Measurements from ENCODE around the gene TPD52L2.

TPD52L2 gene

DNA sequence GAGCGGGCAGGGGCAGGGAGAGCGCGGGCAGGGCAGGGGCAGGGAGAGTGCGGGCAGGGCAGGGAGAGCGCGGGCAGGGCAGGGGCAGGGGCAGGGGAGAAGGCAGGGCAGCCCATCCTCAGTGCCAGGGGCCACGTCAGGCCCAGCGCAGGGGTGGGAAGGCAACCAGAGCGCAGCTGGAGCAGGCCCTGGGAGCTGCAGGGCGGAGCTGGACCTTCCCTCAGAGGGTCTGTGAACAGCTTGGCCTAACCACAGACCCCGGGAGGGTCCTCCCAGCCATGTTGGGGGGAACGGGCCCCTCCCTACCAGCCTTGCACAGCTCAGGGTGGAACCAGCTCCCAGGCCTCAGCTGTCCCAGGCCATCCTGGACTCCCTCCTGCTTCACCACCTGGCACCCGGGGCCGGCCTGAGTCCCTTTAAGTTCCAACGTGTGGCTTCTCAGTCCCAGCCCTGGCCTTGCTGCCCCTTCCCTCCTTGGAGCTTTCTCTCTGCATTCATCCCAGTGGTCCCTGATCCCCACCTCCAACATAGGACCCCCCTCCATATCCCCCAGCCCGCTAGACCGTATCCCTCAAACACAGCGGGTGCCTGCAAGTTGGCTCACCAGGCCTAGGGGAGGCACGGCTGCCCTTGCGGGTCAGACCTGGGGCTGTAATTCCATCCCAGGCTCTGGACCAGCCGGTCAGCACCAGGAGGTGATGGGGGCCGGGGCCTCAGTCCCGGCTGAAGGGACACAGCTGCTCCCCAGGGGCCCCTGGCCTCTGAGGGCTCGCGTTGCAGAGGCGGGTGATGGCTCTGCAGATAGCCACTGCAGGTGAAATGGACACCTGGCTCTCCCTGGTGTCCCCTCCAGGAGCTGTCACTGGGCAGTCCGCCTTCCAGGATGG lies 28.4 kb upstream of the TPD52L2 start:
- H3K9me3 ChIP-seq (ENCODE audit: insufficient read depth, low read depth, low read length) = no peaks in the 10 kb centered on the region
- H3K27me3 ChIP-seq (ENCODE audit: insufficient read depth, low read length) = peaks cover 25% of the 10 kb centered on the region
- no peak overlapping the region for H3K27ac ChIP-seq (ENCODE audit: low read depth, low read length)
- H3K4me1 ChIP-seq (ENCODE audit: insufficient read depth, low read length) = peaks cover 7% of the 10 kb centered on the region; the same call in 1 of the 2 replicates
- H3K9ac ChIP-seq (ENCODE audit: low read depth, low read length) = no peak overlapping the region
- 86% methylated on average over 27 of the region's 27 CpGs for WGBS
- H3K4me3 ChIP-seq (ENCODE audit: low read length) = no peak overlapping the region
- H3K36me3 ChIP-seq (ENCODE audit: insufficient read depth, low read length) = no peaks in the 10 kb centered on the region

DNA sequence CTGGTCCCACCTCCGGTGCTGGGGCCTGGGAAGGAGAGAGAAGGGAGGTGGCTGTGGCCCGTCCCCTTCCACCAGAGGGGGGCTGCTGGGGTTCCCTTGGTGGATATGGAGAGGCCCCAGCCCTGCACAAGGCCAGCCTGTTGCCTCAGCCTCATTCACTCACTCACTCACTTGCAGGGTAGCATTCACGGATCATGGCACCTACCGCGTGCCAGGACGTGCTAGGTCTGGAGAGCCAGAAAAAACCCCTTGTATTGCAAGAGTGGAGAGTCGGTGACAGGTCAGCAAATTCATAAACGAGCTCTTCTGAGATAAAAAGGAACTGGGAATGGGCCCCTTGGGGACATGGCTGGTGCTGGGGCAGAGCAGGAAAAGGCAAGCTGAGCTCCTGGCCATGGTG lies 27.6 kb upstream of the TPD52L2 start:
- Histone ChIP-seq H3K36me3 (ENCODE audit: insufficient read depth, low read length) (no peaks in the 10 kb centered on the region), H3K27me3 (ENCODE audit: insufficient read depth, low read length) (peaks cover 17% of the 10 kb centered on the region), H3K9ac (ENCODE audit: low read depth, low read length) (no peak overlapping the region), H3K27ac (ENCODE audit: low read depth, low read length) (no peak overlapping the region), H3K4me3 (ENCODE audit: low read length) (no peak overlapping the region), H3K9me3 (ENCODE audit: insufficient read depth, low read depth, low read length) (no peaks in the 10 kb centered on the region), H3K4me1 (ENCODE audit: insufficient read depth, low read length) (peaks cover 7% of the 10 kb centered on the region; the same call in 1 of the 2 replicates)
- WGBS = 89% methylated on average over 8 of the region's 8 CpGs

DNA sequence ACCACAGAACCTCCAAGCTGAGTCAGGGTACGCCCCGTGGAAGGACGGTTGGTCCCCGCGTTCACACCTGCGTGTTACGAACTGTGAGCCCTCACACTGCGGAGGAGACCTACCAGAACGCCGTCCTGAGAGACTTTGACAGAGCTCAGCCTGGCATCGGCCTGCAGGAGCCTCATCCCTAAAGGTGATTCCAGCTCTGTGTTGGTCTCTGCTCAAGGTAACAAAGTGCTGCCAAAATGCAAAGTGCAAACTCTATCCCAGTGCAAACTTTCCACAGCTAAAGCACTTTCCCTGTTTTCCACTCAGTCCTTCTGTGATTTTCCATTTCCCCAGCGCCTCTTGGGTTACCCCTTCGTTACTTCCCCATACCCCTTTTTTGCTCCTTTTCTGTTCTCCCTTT lies 25.4 kb upstream of the TPD52L2 start:
- no peaks in the 10 kb centered on the region for H3K27me3 ChIP-seq (ENCODE audit: insufficient read depth, low read length)
- H3K27ac ChIP-seq (ENCODE audit: low read depth, low read length) = no peak overlapping the region
- H3K36me3 ChIP-seq (ENCODE audit: insufficient read depth, low read length) = no peaks in the 10 kb centered on the region
- peaks cover 5% of the 10 kb centered on the region; the same call in 1 of the 2 replicates for H3K4me1 ChIP-seq (ENCODE audit: insufficient read depth, low read length)
- H3K9me3 ChIP-seq (ENCODE audit: insufficient read depth, low read depth, low read length) = no peaks in the 10 kb centered on the region
- H3K9ac ChIP-seq (ENCODE audit: low read depth, low read length) = no peak overlapping the region
- 94% methylated on average over 13 of the region's 13 CpGs for WGBS
- H3K4me3 ChIP-seq (ENCODE audit: low read length) = no peak overlapping the region

DNA sequence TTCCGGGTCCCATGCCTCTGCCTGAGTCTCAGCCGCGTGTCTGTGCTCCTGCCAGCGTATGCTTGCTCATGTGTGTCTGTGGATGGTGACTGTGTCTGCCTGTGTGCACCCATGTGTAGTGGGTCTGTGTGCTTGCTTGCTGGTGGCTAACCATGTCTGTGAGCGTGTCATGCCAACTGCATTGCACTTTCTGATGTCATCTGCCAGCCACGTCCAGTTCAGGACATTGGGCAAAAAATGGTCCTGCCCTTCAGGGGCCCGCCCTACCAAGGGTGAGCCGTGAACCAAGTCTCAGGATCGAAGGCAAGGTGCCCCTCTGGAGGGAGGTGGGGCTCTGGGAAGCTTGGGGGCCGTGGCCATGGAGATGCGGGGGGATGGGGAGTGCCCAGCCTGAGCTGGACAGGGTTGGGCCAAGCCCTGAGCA lies 24.7 kb upstream of the TPD52L2 start:
- Histone ChIP-seq H3K4me3 (ENCODE audit: low read length) (no peak overlapping the region), H3K27me3 (ENCODE audit: insufficient read depth, low read length) (no peaks in the 10 kb centered on the region), H3K9me3 (ENCODE audit: insufficient read depth, low read depth, low read length) (no peaks in the 10 kb centered on the region), H3K27ac (ENCODE audit: low read depth, low read length) (no peak overlapping the region), H3K36me3 (ENCODE audit: insufficient read depth, low read length) (no peaks in the 10 kb centered on the region), H3K4me1 (ENCODE audit: insufficient read depth, low read length) (peaks cover 2% of the 10 kb centered on the region; the same call in 1 of the 2 replicates), H3K9ac (ENCODE audit: low read depth, low read length) (no peak overlapping the region)
- 90% methylated on average over 11 of the region's 11 CpGs for WGBS

DNA sequence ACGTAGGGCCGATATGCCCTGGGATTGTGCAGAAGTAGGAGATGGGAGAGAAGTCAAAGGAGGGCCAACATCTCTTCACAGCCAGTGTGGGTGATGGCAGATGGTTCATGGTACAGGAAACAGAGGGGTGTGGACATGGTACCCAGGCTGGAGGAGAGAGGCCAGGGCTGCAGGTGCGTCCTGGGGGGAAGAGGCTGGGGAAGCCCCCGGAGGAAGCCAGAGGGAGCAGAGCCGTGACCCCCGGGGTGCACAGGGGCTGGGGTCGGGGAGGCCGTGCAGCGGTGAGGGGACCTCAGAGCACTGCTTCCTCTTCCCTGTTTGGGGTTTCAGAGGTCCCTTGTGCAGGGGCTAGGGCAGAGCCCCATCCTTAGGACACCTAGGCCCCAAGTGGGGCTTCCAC lies 22.8 kb upstream of the TPD52L2 start:
- Histone ChIP-seq H3K9ac (ENCODE audit: low read depth, low read length) (no peak overlapping the region), H3K36me3 (ENCODE audit: insufficient read depth, low read length) (no peaks in the 10 kb centered on the region), H3K27ac (ENCODE audit: low read depth, low read length) (no peak overlapping the region), H3K9me3 (ENCODE audit: insufficient read depth, low read depth, low read length) (no peaks in the 10 kb centered on the region), H3K27me3 (ENCODE audit: insufficient read depth, low read length) (no peaks in the 10 kb centered on the region), H3K4me1 (ENCODE audit: insufficient read depth, low read length) (peaks cover 7% of the 10 kb centered on the region), H3K4me3 (ENCODE audit: low read length) (no peak overlapping the region)
- WGBS = 93% methylated on average over 9 of the region's 9 CpGs

DNA sequence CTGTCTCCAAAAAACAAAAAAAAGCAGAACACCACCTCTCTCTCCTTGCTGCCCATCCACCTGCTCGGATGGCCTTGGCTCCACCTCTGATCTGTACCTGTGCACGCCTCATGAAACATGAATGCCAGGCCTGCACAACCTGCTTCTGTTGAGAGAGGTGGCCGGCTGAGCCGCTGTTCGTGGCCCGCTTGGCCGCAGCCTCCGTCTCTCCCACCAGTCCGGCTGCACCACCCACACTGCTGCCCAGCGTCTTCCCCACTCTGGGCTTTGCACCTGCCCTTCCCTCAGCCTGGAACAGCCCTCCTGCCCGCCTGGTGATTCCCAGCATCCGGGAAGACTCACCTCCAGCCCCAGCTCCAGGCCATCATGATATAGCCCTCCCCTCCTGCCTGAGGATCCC lies 21.8 kb upstream of the TPD52L2 start:
- H3K27ac ChIP-seq (ENCODE audit: low read depth, low read length) = no peak overlapping the region
- peaks cover 13% of the 10 kb centered on the region for H3K4me1 ChIP-seq (ENCODE audit: insufficient read depth, low read length)
- WGBS = 90% methylated on average over 12 of the region's 12 CpGs

DNA sequence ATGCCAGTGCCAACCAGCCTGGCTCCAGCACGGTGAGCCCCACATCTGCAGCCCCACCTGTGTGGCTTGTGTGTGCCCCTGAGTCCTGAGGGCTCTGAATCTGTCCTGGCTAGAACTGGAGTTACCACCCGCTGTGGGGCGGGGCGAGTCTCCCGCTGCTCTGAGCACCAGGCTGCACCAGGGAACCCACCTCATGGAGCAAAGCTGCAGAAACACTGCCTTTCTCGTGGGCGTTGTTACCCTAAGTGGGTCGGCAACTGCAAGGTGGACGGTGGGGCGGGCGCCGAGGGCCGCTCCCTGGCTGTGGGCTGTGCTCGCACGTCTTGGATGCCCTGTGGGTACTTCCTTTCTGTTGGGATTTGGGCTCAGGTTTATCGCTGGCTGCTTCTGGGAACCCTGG lies 21.3 kb upstream of the TPD52L2 start:
- H3K9ac ChIP-seq (ENCODE audit: low read depth, low read length) = no peak overlapping the region
- no peaks in the 10 kb centered on the region for H3K27me3 ChIP-seq (ENCODE audit: insufficient read depth, low read length)
- no peak overlapping the region for H3K27ac ChIP-seq (ENCODE audit: low read depth, low read length)
- no peaks in the 10 kb centered on the region for H3K36me3 ChIP-seq (ENCODE audit: insufficient read depth, low read length)
- H3K9me3 ChIP-seq (ENCODE audit: insufficient read depth, low read depth, low read length) = no peaks in the 10 kb centered on the region
- WGBS = 81% methylated on average over 16 of the region's 16 CpGs
- H3K4me1 ChIP-seq (ENCODE audit: insufficient read depth, low read length) = peaks cover 18% of the 10 kb centered on the region
- no peak overlapping the region for H3K4me3 ChIP-seq (ENCODE audit: low read length)

More for the DNA sequence above, 21.8 kb upstream of the TPD52L2 start:
- H3K27me3 ChIP-seq (ENCODE audit: insufficient read depth, low read length) = no peaks in the 10 kb centered on the region
- no peak overlapping the region for H3K4me3 ChIP-seq (ENCODE audit: low read length)
- H3K9me3 ChIP-seq (ENCODE audit: insufficient read depth, low read depth, low read length) = no peaks in the 10 kb centered on the region
- H3K9ac ChIP-seq (ENCODE audit: low read depth, low read length) = no peak overlapping the region
- no peaks in the 10 kb centered on the region for H3K36me3 ChIP-seq (ENCODE audit: insufficient read depth, low read length)

DNA sequence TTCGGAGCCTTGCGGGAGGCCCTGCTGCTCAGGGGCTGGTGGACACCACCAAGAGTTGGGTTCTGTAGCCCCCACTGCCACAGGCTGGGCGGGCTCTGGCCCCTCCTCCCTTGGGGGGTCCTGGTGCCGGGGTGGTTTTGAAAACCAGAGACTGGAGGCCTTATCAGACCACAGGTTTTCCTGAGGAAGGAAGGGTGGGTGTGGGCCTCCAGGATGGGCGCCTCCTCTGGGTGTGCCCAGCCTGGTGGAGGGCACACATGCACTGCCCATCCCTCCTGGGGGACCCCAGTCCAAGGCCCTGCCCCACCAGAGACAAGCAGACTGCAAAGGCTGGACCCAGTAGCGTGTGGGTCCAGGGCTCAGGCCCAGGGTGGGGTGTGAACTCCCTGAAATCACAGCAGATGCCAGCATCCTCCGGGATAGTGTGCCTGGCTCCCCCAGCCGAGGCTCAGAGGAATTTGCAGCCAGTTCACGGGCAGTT lies 20.5 kb upstream of the TPD52L2 start:
- no peak overlapping the region for H3K4me3 ChIP-seq (ENCODE audit: low read length)
- H3K27ac ChIP-seq (ENCODE audit: low read depth, low read length) = no peak overlapping the region
- 94% methylated on average over 9 of the region's 9 CpGs for WGBS
- H3K9me3 ChIP-seq (ENCODE audit: insufficient read depth, low read depth, low read length) = no peaks in the 10 kb centered on the region
- peaks cover 18% of the 10 kb centered on the region for H3K4me1 ChIP-seq (ENCODE audit: insufficient read depth, low read length)
- no peak overlapping the region for H3K9ac ChIP-seq (ENCODE audit: low read depth, low read length)
- no peaks in the 10 kb centered on the region for H3K27me3 ChIP-seq (ENCODE audit: insufficient read depth, low read length)
- no peaks in the 10 kb centered on the region for H3K36me3 ChIP-seq (ENCODE audit: insufficient read depth, low read length)

DNA sequence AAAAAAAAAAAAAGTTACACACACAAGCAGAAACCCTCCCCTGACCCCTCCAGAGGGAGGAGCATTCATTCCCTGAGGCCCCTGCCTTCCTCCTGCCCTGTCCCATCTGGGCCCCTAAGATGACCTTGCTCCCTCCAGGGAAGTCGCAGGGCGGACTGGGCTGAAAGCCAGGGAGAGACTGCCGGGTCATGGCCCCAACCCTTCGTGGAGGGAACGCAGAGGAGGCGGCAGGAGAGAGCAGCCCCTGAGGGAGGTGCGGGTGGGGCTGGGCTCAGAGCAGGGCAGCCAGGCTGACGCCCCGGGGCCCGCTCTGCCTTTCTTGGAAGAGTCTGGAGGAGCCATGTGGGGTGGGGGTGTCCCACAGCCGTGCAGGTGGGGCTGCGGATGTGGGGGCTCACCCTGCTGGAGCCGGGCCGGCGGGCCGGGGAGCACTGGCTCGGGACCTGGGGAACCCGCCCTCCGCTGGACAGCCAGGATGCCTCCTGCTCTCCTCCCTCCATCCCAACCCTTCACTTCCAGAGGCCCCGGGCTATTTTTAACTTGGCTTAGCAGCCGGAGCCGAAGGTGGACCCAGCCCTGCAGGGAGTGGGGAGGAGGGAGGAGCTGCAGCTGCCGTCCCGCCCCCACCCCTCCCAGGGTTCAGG lies 18.8 kb upstream of the TPD52L2 start:
- H3K4me3 ChIP-seq (ENCODE audit: low read length) = peak overlapping the region; percentile 51
- H3K9ac ChIP-seq (ENCODE audit: low read depth, low read length) = peak overlapping the region; percentile 54
- 3% methylated on average over 21 of the region's 24 CpGs for WGBS
- no peaks in the 10 kb centered on the region for H3K27me3 ChIP-seq (ENCODE audit: insufficient read depth, low read length)
- H3K36me3 ChIP-seq (ENCODE audit: insufficient read depth, low read length) = no peaks in the 10 kb centered on the region
- H3K4me1 ChIP-seq (ENCODE audit: insufficient read depth, low read length) = peaks cover 18% of the 10 kb centered on the region
- peak overlapping the region; percentile 86 for H3K27ac ChIP-seq (ENCODE audit: low read depth, low read length)
- H3K9me3 ChIP-seq (ENCODE audit: insufficient read depth, low read depth, low read length) = no peaks in the 10 kb centered on the region

DNA sequence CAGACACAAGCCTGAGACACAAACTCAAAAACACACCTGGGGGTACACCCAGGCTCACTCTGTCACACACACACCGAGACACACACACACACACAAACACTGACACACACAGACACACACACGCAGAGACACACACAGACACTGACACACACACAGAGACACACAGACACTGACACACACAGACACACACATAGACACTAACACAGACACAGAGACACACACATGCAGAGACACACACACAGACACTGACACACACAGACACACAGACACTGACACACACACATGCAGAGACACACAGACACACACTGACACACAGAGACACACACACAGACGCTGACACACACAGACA lies 18.2 kb upstream of the TPD52L2 start:
- Histone ChIP-seq H3K4me1 (ENCODE audit: insufficient read depth, low read length) (peaks cover 18% of the 10 kb centered on the region), H3K9ac (ENCODE audit: low read depth, low read length) (peak overlapping the region; percentile 27; the same call in 1 of the 2 replicates), H3K36me3 (ENCODE audit: insufficient read depth, low read length) (no peaks in the 10 kb centered on the region), H3K4me3 (ENCODE audit: low read length) (peak overlapping the region; percentile 51; the same call in 1 of the 2 replicates), H3K9me3 (ENCODE audit: insufficient read depth, low read depth, low read length) (no peaks in the 10 kb centered on the region), H3K27ac (ENCODE audit: low read depth, low read length) (peak overlapping the region; percentile 89; the same call in 1 of the 2 replicates), H3K27me3 (ENCODE audit: insufficient read depth, low read length) (no peaks in the 10 kb centered on the region)
- WGBS = 60% methylated on average over 3 of the region's 3 CpGs

All from HUES64 (cell line).